GM21381 (cell line): ENCODE results near the gene ROGDI.

Experiments used
- ATAC-seq: cut with Tn5 transposase; IDR thresholded peaks from one replicate; pipeline ENCODE4 v1.9.1; 2021; ENCODE audit warnings: mild to moderate bottlenecking, moderate library complexity; ENCODE audit not compliant: unreplicated experiment

ROGDI gene

GRCh38 chr16:4814046-4814445 is 11.6 kb upstream of the ROGDI start:
- ATAC-seq: no peak

- ATAC-seq: no peak
Observed at GRCh38 chr16:4813251-4814003, 11.0 kb upstream of the ROGDI start.

- ATAC-seq: no peak
Observed at GRCh38 chr16:4811773-4812172, 9.3 kb upstream of the ROGDI start.

GRCh38 chr16:4811242-4811641 is 8.8 kb upstream of the ROGDI start:
- no peak for ATAC-seq

- ATAC-seq: no peak
Observed at GRCh38 chr16:4806280-4806679, 3.8 kb upstream of the ROGDI start.

GRCh38 chr16:4805231-4805630 is 2.8 kb upstream of the ROGDI start:
- no peak for ATAC-seq

- ATAC-seq: no peak
Observed at GRCh38 chr16:4803898-4804762, 1.7 kb upstream of the ROGDI start.

- no peak for ATAC-seq
Observed at GRCh38 chr16:4803401-4803844, 990 bp upstream of the ROGDI start.

GRCh38 chr16:4802659-4803287 is 340 bp upstream of the ROGDI start:
- ATAC-seq: peak; percentile 85

- ATAC-seq: no peak
Observed at GRCh38 chr16:4801051-4801961, 1.1 kb downstream of the ROGDI start.

- no peak for ATAC-seq
Observed at GRCh38 chr16:4800290-4801041, 2.0 kb downstream of the ROGDI start.

- ATAC-seq: no peak
Observed at GRCh38 chr16:4799171-4799855, 3.1 kb downstream of the ROGDI start.

GRCh38 chr16:4798456-4798855 is 4.0 kb downstream of the ROGDI start:
- no peak for ATAC-seq

GRCh38 chr16:4797805-4798252 is 4.6 kb downstream of the ROGDI start:
- no peak for ATAC-seq

GRCh38 chr16:4796982-4797804 is 5.2 kb downstream of the ROGDI start:
- no peak for ATAC-seq

GRCh38 chr16:4795828-4796572 is 6.4 kb downstream of the ROGDI start:
- ATAC-seq: no peak

GRCh38 chr16:4795181-4795827 is 7.1 kb downstream of the ROGDI start, which contains the start of gene SMIM22:
TSS of gene SMIM22 (plus strand) at chr16:4795369. CDS start at chr16:4795735, 366 bp downstream.
- ATAC-seq: no peak
